Activated CD4-positive, alpha-beta T cell treated with anti-CD3 and anti-CD28 coated beads, Interleukin-2, Interleukin-6, amounts not matched to agents 100 ng/mL and 50 ng/mL, durations not matched to agents 16 hours and 8 hours (primary cell): ENCODE data around the gene HNF4A.

Experiments used
- DNase-seq: peaks from one replicate; pipeline ENCODE4 v3.0.0-alpha.2; 2020

HNF4A gene

DNA sequence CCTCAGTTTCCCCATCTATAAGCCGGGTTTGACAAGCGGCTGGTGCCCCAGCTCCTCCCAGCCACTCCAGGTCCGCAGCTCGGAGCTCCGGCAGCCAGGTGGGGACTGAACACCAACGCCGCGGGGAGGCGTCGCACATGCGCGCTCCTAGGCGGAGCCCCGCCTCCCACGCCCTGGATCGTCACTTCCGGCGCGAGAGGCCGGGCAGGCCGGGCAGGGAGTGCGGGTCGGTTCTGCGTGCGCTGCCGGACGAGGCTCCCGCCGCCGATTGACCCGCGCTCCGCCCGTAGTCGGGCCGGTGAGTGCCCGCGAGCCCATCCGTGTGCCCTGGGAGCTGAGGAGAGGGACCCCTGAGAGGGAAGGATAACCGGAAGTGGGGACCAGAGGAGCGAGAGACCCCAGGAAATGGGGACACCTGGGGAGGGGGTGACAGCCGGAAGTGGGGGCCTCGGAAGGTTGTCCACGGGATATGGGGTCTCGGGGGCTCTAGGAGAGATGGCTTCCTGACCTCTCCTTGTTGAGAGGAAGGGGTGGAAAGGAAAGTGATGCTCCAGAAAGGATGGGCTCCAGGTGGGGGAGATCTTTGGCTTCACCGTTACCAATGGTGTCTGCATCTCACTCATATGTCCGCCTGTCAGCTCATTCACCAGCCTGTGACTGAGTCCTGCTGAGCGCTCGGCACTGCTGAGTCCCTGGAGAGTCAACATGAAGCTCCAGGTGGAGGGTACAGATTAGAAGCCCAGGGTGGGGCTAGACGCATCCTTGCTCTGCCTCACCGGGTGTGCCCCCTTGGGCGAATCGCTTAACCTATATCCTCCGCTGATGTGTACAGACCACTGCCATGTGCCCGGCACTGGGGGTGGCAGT, 120.4 kb downstream of the HNF4A start, which contains the start of gene TTPAL:
TTPAL (plus strand) TSS at position 181 of the 867 bp plus-strand sequence. CDS start 4,126 bp downstream, outside the sequence.
- peak; percentile 94 for DNase-seq

DNA sequence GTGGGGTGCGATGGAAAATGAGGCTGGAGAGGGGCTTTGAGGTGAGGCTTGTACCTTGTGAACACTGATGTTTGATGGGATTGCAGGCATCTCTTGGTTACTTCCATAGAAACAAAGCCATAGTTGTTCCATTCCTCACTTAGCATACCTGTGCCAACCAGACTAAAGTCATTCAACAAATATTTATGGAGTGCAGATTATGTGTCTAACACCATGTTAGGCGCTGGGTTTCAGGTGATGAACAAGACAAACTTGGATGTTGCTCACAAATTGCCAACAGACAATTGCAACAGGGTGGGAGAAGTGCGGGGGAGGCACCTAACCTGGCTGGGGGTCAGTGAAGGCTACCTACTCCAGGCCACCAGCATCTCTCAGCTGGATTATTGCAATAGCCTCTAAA, 121.7 kb downstream of the HNF4A start:
- no peak for DNase-seq

DNA sequence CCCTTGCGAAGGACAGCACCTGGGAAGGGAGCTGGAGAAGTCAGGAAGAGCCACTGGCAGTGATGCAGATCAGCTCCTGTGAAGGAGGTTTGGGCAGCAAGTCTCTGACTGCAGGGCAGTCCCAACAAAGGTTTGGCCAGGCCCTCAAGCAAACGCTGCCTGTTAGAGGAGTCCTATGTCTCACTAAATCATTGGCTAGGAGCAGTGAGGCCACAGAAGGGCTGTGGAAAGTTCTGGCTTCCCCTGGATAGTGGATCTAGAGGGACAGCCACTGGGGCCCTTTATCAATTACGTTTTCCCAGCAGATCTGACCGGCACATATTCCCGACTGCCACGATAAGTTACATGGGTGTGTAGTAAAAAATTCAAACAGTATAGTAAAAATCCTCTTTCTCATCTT, 122.7 kb downstream of the HNF4A start:
- no peak for DNase-seq

- no peak for DNase-seq
Measured at GRCh38 chr20:44479643-44480042, 124.1 kb downstream of the HNF4A start.

DNA sequence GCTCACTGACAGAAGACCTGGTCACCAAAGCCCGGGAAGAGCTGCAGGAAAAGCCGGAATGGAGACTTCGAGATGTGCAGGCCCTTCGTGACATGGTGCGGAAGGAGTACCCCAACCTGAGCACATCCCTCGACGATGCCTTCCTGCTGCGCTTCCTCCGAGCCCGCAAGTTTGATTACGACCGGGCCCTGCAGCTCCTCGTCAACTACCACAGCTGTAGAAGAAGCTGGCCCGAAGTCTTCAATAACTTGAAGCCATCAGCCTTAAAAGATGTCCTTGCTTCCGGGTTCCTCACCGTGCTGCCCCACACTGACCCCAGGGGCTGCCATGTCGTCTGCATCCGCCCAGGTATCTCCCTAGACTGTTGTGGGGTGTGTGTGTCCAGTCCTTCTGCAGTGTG, 124.6 kb downstream of the HNF4A start:
- DNase-seq = no peak

DNA sequence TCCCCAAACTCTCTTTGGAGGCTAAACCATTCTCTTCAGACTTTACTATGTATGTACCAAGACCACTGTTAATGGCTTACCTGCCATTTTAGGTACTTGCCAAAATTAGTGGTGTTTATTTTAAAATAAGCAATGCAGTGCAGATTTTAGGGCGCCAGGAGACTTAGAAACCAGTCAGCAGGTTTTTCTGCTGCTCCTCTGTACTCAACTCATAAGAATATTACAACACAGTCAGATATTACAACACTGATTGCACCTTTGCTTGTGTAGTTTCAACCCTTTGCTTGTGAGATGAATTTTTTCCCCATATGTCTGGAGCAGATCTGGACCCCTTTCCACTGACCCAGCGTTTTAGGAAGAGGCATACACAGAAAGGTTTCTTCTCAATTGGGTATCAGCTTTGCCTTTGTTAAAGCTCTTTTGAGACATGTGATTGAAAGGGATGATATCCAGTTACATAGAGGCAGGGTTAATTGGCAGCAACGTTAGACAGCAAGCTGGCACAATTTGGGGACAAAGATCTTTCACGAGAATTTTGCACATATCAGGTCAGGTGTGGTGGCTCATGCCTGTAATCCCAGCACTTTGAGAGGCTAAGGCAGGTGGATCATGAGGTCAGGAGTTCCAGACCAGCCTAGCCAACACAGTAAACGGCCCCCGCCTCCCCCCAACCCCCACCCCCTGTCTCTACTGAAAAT, 126.4 kb downstream of the HNF4A start:
- no peak for DNase-seq

- DNase-seq = no peak
Measured at GRCh38 chr20:44483112-44483511, 127.6 kb downstream of the HNF4A start.
